HepG2 (cell line): ENCODE data around the gene UBAP1L. TPM values are rescaled to one million over a fixed set of nuclear protein-coding genes. Genes with fewer than 3 reads are reported as not detected.

ENCODE experiments used
- CCDC6 ChIP-seq: sonication (generic); formaldehyde crosslinking; IDR thresholded peaks from 2 replicates; pipeline ENCODE4 v1.8.1; 2022; ENCODE audit warnings: mild to moderate bottlenecking, missing genetic modification reagents, moderate library complexity
- DMTF1 ChIP-seq: sonication (generic); formaldehyde crosslinking; IDR thresholded peaks from 2 replicates; pipeline ENCODE4 v1.4.0; 2020; ENCODE audit warnings: mild to moderate bottlenecking, missing genetic modification reagents
- EEA1 ChIP-seq: sonication (generic); formaldehyde crosslinking; IDR thresholded peaks from 2 replicates; pipeline ENCODE4 v1.5.1; 2020; ENCODE audit warnings: mild to moderate bottlenecking, missing genetic modification reagents, borderline replicate concordance
- GABPB1 ChIP-seq: IDR thresholded peaks from 2 replicates; pipeline ENCODE4 v1.6.1; 2016; ENCODE audit warnings: mild to moderate bottlenecking, missing genetic modification reagents, moderate library complexity, missing compliant biosample characterization
- GLI4 ChIP-seq: sonication (generic); formaldehyde crosslinking; IDR thresholded peaks from 2 replicates; pipeline ENCODE4 v1.5.1; 2020; ENCODE audit warnings: missing genetic modification reagents, mild to moderate bottlenecking, moderate library complexity, borderline replicate concordance
- KAT7 ChIP-seq: IDR thresholded peaks from 2 replicates; pipeline ENCODE4 v1.6.1; 2018; ENCODE audit warnings: borderline replicate concordance, missing compliant biosample characterization
- KLF15 ChIP-seq: sonication (generic); formaldehyde crosslinking; IDR thresholded peaks from 2 replicates; pipeline ENCODE4 v1.8.1; 2023; ENCODE audit warnings: borderline replicate concordance, mild to moderate bottlenecking, inconsistent platforms, missing genetic modification reagents, mixed read lengths
- KMT2A ChIP-seq: sonication (generic); formaldehyde crosslinking; IDR thresholded peaks from 2 replicates; pipeline ENCODE4 v1.4.0; 2020; ENCODE audit warnings: missing genetic modification reagents
- MED8 ChIP-seq: sonication (generic); formaldehyde crosslinking; IDR thresholded peaks from 2 replicates; pipeline ENCODE4 v1.8.1; 2023; ENCODE audit warnings: mild to moderate bottlenecking, missing genetic modification reagents; ENCODE audit not compliant: insufficient replicate concordance
- STAG1 ChIP-seq: sonication (generic); formaldehyde crosslinking; IDR thresholded peaks from 2 replicates; pipeline ENCODE4 v1.4.0; 2020; ENCODE audit warnings: missing genetic modification reagents
- SUZ12 ChIP-seq: fragments of 150-350 bp; IDR thresholded peaks from 2 replicates; pipeline ENCODE4 v1.6.1; 2014; ENCODE audit warnings: low read depth, low read length
- TARDBP ChIP-seq: sonication (generic); formaldehyde crosslinking; IDR thresholded peaks from 2 replicates; pipeline ENCODE4 v1.8.0; 2022; ENCODE audit warnings: mild to moderate bottlenecking, missing genetic modification reagents
- TCF12 ChIP-seq, 2 experiments: fragments of 450-650 bp in 1 of 2; sonication (generic) in 1 of 2; formaldehyde crosslinking in 1 of 2; IDR thresholded peaks; 2 replicates each; pipeline versions ENCODE4 v1.6.1 to v1.8.0; 2017 to 2022; ENCODE audit warnings: antibody characterized with exemption in 1 of 2, mild to moderate bottlenecking in 1 of 2, missing genetic modification reagents in 1 of 2, moderate library complexity in 1 of 2
- THAP11 ChIP-seq: IDR thresholded peaks from 2 replicates; pipeline ENCODE4 v1.6.1; 2016; ENCODE audit warnings: missing biosample characterization, missing genetic modification reagents
- TRIM24 ChIP-seq: sonication (generic); formaldehyde crosslinking; IDR thresholded peaks from 2 replicates; pipeline ENCODE4 v1.8.0; 2022; ENCODE audit warnings: mild to moderate bottlenecking, missing genetic modification reagents
- ZBTB21 ChIP-seq: sonication (generic); formaldehyde crosslinking; IDR thresholded peaks from 2 replicates; pipeline ENCODE4 v1.4.0; 2020; ENCODE audit warnings: missing genetic modification reagents
- ZFP1 ChIP-seq: IDR thresholded peaks from 2 replicates; pipeline ENCODE4 v1.6.1; 2016
- ZFP90 ChIP-seq: sonication (generic); formaldehyde crosslinking; IDR thresholded peaks from 2 replicates; pipeline ENCODE4 v1.8.0; 2022; ENCODE audit warnings: missing genetic modification reagents, mild to moderate bottlenecking, inconsistent platforms, borderline replicate concordance
- ZNF205 ChIP-seq: IDR thresholded peaks from 2 replicates; pipeline ENCODE4 v1.6.1; 2018; ENCODE audit warnings: missing biosample characterization, missing genetic modification reagents
- ZNF207 ChIP-seq: fragments of 450-650 bp; IDR thresholded peaks from 2 replicates; pipeline ENCODE4 v1.6.1; 2016; ENCODE audit warnings: antibody characterized with exemption, borderline replicate concordance
- ZNF335 ChIP-seq: sonication (generic); formaldehyde crosslinking; IDR thresholded peaks from 2 replicates; pipeline ENCODE4 v1.4.0; 2020; ENCODE audit warnings: missing genetic modification reagents
- ZNF570 ChIP-seq: sonication (generic); formaldehyde crosslinking; IDR thresholded peaks from 2 replicates; pipeline ENCODE4 v1.4.0; 2020; ENCODE audit warnings: mild to moderate bottlenecking, missing genetic modification reagents, borderline replicate concordance
- ZNF598 ChIP-seq: sonication (generic); formaldehyde crosslinking; IDR thresholded peaks from 2 replicates; pipeline ENCODE4 v1.5.1; 2020; ENCODE audit warnings: mild to moderate bottlenecking, missing genetic modification reagents, borderline replicate concordance
- ZNF607 ChIP-seq: sonication (generic); formaldehyde crosslinking; IDR thresholded peaks from 2 replicates; pipeline ENCODE4 v1.5.1; 2020; ENCODE audit warnings: missing genetic modification reagents, mild to moderate bottlenecking, borderline replicate concordance
- ZNF674 ChIP-seq: sonication (generic); formaldehyde crosslinking; IDR thresholded peaks from 2 replicates; pipeline ENCODE4 v1.5.0; 2020; ENCODE audit warnings: low read depth, mild to moderate bottlenecking, missing genetic modification reagents
- polyA plus RNA-seq, 8 experiments: library from polyadenylated mRNA; depleted of rRNA in 3 of 8; stranded (reverse) in 7 of 8; unstranded in 1 of 8; fragments of >200 nt; fragmentation: Illumina TruSeq in 4 of 8; extraction: Trizol in 4 of 8; gene quantifications; 2 replicates each; pipeline versions ENCODE4 v1.2.1 to v1.2.3, GENCODE V29; 2011 to 2016; ENCODE audit warnings: low read depth in 4 of 8, missing spikeins in 1 of 8, mixed read lengths in 1 of 8; ENCODE audit not compliant: insufficient read depth in 1 of 8
- total RNA-seq, 5 experiments: library from RNA; depleted of rRNA; stranded (reverse); fragments of >200 nt; fragmentation: Illumina TruSeq; extraction: Trizol; gene quantifications; 2 replicates each; pipeline ENCODE4 v1.2.3, GENCODE V29; 2016; ENCODE audit warnings: low read depth in 1 of 5
- TF ChIP-seq, protein P1 (sequence below): IDR thresholded peaks from 2 replicates; pipeline ENCODE4 v1.6.1; 2016; ENCODE audit warnings: mild to moderate bottlenecking, missing biosample characterization, missing genetic modification reagents
- TF ChIP-seq, protein P2 (sequence below): IDR thresholded peaks from 2 replicates; pipeline ENCODE4 v1.6.1; 2016; ENCODE audit warnings: missing compliant biosample characterization, missing genetic modification reagents, borderline replicate concordance
- TF ChIP-seq, protein P3 (sequence below): IDR thresholded peaks from 2 replicates; pipeline ENCODE4 v1.6.1; 2016; ENCODE audit warnings: low read depth, borderline replicate concordance

The UBAP1L gene
- total and polyA plus RNA-seq, 2 of the 13 experiments (the other 11 are each of a cell fraction or from before 2014, with no cell fraction given) = 0.86 to 1.4 TPM

DNA sequence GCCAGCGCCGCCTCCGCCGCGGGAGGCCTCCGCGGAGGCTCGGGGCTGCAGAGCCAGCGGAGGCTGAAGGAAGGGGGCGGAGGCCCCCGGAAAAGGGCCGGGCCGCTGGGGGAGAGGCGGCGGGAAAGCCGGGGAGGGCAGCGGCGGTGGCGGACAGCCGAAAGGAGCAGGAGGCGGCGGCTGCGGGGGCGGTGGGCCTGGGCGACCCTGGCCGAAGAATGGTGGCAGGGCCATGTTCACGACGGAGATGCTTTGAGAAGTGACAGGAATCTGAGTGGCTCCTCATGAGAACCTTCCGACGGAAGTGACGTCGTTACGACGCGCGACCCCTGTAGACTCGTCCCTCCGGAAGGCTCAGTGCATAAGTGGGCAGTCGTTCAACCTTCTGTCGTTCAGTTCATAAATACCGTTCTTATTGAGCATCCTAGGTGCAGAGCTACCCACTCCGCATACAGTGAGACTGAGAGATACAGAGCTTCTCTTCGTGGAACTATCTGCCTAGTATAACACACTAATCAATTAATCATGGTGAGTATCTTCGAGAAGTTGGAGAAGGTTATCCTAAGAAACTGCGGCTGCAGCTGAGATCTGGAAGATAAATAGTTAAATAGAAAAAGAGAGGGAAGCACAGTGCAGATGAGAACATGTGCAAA lies 18.7 kb upstream of the UBAP1L start, which contains the start of gene PDCD7 (continued):
- no peak for TF ChIP-seq DMTF1 (CRISPR knock-in tag)
- TF ChIP-seq, protein P1, sequence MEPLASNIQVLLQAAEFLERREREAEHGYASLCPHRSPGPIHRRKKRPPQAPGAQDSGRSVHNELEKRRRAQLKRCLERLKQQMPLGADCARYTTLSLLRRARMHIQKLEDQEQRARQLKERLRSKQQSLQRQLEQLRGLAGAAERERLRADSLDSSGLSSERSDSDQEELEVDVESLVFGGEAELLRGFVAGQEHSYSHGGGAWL (CRISPR knock-in tag) = no peak; the same call in 1 of the 2 replicates
- TF ChIP-seq ZFP90 (CRISPR knock-in tag) = no peak
- TF ChIP-seq ZNF598 = no peak
- TF ChIP-seq ZNF570 = no peak
- no peak for TF ChIP-seq TRIM24 (CRISPR knock-in tag)
- TF ChIP-seq ZNF607 (CRISPR knock-in tag) = peak; percentile 87
- no peak for TF ChIP-seq STAG1 (CRISPR knock-in tag)
- TF ChIP-seq, protein P2, sequence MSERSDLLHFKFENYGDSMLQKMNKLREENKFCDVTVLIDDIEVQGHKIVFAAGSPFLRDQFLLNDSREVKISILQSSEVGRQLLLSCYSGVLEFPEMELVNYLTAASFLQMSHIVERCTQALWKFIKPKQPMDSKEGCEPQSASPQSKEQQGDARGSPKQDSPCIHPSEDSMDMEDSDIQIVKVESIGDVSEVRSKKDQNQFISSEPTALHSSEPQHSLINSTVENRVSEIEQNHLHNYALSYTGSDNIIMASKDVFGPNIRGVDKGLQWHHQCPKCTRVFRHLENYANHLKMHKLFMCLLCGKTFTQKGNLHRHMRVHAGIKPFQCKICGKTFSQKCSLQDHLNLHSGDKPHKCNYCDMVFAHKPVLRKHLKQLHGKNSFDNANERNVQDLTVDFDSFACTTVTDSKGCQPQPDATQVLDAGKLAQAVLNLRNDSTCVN (CRISPR knock-in tag) = peak; percentile 59; the same call in 1 of the 2 replicates
- TF ChIP-seq ZNF335 = peak; percentile 35; the same call in 1 of the 2 replicates
- no peak for TF ChIP-seq MED8 (CRISPR knock-in tag)
- TF ChIP-seq THAP11 (CRISPR knock-in tag) = peak; percentile 93
- no peak for TF ChIP-seq ZNF674
- TF ChIP-seq, protein P3, sequence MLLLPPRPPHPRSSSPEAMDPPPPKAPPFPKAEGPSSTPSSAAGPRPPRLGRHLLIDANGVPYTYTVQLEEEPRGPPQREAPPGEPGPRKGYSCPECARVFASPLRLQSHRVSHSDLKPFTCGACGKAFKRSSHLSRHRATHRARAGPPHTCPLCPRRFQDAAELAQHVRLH = peak; percentile 78
- peak; percentile 59; the same call in 1 of the 2 replicates for TF ChIP-seq CCDC6 (CRISPR knock-in tag)
- no peak; the same call in 1 of the 2 replicates for TF ChIP-seq ZBTB21
- peak; percentile 89 for TF ChIP-seq KMT2A (CRISPR knock-in tag)
- no peak for TF ChIP-seq SUZ12
- no peak for TF ChIP-seq GLI4 (CRISPR knock-in tag)
- peak; percentile 39; the same call in 1 of the 2 replicates for TF ChIP-seq ZNF205 (CRISPR knock-in tag)
- no peak for TF ChIP-seq ZFP1 (CRISPR knock-in tag)
- no peak for TF ChIP-seq TCF12 (IDR thresholded peaks at IDR 0.05)
- 0 out of 2 replicates have a peak, but pooled peaks have one; percentile 7 for TF ChIP-seq TCF12 (CRISPR knock-in tag; IDR thresholded peaks at IDR 0.05)
- TF ChIP-seq KLF15 = no peak
- TF ChIP-seq GABPB1 (CRISPR knock-in tag) = peak; percentile 97
- peak; percentile 30; the same call in 1 of the 2 replicates for TF ChIP-seq TARDBP (CRISPR knock-in tag)
- TF ChIP-seq EEA1 (CRISPR knock-in tag) = no peak
- peak; percentile 76 for TF ChIP-seq KAT7 (CRISPR knock-in tag)
- no peak for TF ChIP-seq ZNF207
